HEK293 (cell line): ENCODE results near the gene PITPNB.

Source experiments
- BCL11A ChIP-seq: fragments of 450-650 bp; formaldehyde crosslinking; IDR thresholded peaks from 2 replicates; pipeline ENCODE4 v1.5.1; 2016; ENCODE audit warnings: low read depth, missing biosample characterization, missing genetic modification characterization
- ZNF132 ChIP-seq: fragments of 450-650 bp; formaldehyde crosslinking; IDR thresholded peaks from 2 replicates; pipeline ENCODE4 v1.5.1; 2017; ENCODE audit warnings: missing biosample characterization, missing genetic modification characterization, borderline replicate concordance
- ZNF133 ChIP-seq: fragments of 450-650 bp; formaldehyde crosslinking; IDR thresholded peaks from 2 replicates; pipeline ENCODE4 v1.5.1; 2016; ENCODE audit warnings: missing biosample characterization, missing genetic modification characterization
- ZNF416 ChIP-seq: fragments of 450-650 bp; formaldehyde crosslinking; IDR thresholded peaks from 2 replicates; pipeline ENCODE4 v1.5.1; 2016; ENCODE audit warnings: missing biosample characterization, missing genetic modification characterization
- ZSCAN23 ChIP-seq: fragments of 450-650 bp; formaldehyde crosslinking; IDR thresholded peaks from 2 replicates; pipeline ENCODE4 v1.5.1; 2016; ENCODE audit warnings: missing biosample characterization, missing genetic modification characterization
- TF ChIP-seq, protein P1 (sequence below): fragments of 450-650 bp; formaldehyde crosslinking; IDR thresholded peaks from 2 replicates; pipeline ENCODE4 v1.5.1; 2016; ENCODE audit warnings: missing biosample characterization, missing genetic modification characterization
- TF ChIP-seq, protein P2 (sequence below): fragments of 450-650 bp; formaldehyde crosslinking; IDR thresholded peaks from 2 replicates; pipeline ENCODE4 v1.5.1; 2016; ENCODE audit warnings: missing biosample characterization, missing genetic modification characterization

DNA sequence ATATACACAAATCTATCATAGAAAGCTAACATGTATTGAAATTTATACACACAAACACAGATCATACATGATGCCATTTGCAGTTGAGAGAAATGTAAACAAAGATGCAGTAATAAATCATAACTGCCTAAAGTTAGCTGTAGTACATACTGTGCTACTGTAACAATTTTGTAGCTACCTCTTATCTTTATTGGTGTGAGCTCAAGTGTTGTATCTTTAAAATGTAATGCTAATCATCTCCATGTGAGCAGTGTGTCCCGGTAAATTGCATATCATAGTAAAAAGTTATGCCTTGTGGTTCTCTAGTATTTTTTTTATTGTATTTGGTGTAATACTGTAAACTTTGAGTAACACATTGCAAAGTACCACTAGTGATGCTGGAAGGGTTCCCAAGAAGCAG is 16.8 kb upstream of the PITPNB start:
- TF ChIP-seq BCL11A: no peak
- no peak for TF ChIP-seq ZNF416 (tag by site-specific recombination)
- no peak for TF ChIP-seq ZNF133 (tag by site-specific recombination)
- TF ChIP-seq, protein P1, sequence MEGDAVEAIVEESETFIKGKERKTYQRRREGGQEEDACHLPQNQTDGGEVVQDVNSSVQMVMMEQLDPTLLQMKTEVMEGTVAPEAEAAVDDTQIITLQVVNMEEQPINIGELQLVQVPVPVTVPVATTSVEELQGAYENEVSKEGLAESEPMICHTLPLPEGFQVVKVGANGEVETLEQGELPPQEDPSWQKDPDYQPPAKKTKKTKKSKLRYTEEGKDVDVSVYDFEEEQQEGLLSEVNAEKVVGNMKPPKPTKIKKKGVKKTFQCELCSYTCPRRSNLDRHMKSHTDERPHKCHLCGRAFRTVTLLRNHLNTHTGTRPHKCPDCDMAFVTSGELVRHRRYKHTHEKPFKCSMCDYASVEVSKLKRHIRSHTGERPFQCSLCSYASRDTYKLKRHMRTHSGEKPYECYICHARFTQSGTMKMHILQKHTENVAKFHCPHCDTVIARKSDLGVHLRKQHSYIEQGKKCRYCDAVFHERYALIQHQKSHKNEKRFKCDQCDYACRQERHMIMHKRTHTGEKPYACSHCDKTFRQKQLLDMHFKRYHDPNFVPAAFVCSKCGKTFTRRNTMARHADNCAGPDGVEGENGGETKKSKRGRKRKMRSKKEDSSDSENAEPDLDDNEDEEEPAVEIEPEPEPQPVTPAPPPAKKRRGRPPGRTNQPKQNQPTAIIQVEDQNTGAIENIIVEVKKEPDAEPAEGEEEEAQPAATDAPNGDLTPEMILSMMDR (tag by site-specific recombination): no peak
- no peak for TF ChIP-seq ZSCAN23
- TF ChIP-seq ZNF132 (tag by site-specific recombination): no peak
- TF ChIP-seq, protein P2, sequence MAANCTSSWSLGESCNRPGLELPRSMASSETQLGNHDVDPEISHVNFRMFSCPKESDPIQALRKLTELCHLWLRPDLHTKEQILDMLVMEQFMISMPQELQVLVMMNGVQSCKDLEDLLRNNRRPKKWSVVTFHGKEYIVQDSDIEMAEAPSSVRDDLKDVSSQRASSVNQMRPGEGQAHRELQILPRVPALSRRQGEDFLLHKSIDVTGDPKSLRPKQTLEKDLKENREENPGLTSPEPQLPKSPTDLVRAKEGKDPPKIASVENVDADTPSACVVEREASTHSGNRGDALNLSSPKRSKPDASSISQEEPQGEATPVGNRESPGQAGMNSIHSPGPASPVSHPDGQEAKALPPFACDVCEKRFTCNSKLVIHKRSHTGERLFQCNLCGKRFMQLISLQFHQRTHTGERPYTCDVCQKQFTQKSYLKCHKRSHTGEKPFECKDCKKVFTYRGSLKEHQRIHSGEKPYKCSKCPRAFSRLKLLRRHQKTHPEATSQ: no peak
